T-helper 1 cell (primary cell): ENCODE measurements around the gene DDX39B.
"Not testable (repeated sequence)": the region's sequence is repeated elsewhere in the genome, so short reads cannot be mapped to it uniquely, and the experiment has no call there.

Experiments
- DNase-seq, 5 donors: peaks; one replicate each; pipeline ENCODE4 v3.0.0-alpha.2; 2012 to 2020

The DDX39B gene

GRCh38 chr6:31525932-31526591 lies 15.7 kb downstream of the DDX39B start:
- DNase-seq, result no peak

DNA sequence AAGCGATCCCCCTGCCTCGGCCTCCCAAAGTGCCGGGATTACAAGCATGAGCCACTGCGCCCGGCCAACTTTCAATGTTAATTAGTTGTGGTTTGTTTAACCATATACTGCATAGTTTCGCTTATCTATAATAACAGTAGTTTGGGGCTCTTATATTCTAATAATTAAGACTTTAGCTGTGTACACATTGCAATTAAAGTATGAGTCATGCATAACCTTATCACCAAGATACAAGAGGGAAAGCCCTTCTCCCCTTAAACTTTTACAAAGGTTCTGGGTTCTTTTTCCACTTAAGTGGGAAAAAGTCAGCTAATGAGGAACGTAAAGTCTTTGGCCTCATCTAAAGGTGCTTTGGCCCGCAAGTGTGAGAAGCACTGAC lies 16.3 kb downstream of the DDX39B start:
- no peak for DNase-seq

- no peak for DNase-seq
These were observed 20.0 kb downstream of the DDX39B start for GRCh38 chr6:31521835-31522234.

DNA sequence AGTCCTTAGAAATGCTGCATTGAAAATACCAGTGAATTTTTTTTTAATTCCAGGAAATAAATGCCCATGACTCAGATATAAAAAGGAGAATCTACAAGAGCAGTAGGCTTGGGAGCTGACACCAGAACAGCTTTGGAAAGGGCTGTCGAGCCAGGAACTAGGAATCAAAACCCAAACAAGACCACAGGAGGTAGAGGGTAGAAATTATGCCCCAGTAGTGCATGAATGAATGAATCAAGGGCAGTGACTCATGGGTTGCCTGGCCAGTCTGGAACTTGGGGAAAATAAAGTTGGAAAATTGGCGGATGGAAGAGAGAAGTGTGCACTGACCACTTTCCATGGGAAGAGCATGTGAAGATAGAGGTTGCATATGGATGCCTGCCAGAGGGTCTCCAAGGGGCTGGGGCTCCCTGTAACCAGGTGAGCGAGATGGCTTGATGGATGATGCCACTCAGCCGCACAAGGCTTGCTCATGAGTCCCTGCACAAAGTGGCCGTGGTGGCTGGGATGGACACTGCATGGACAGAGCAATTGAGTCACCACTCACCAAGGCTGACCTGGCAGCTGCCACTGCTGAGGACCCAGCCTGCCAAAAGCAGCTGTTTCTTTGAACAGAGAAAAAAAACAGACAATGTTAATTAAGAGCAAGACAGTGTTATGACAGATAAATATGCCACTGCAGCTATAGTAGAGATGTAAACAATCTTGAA lies 28.2 kb downstream of the DDX39B start:
- DNase-seq, result no peak

DNA sequence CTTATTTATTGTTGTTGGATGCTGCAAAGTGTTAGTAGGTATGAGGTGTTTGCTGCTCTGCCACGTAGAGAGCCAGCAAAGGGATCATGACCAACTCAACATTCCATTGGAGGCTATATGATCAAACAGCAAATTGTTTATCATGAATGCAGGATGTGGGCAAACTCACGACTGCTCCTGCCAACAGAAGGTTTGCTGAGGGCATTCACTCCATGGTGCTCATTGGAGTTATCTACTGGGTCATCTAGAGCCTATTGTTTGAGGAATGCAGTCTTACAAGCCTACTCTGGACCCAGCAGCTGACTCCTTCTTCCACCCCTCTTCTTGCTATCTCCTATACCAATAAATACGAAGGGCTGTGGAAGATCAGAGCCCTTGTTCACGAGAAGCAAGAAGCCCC lies 31.8 kb downstream of the DDX39B start:
- DNase-seq, result no peak

- DNase-seq, result not testable (repeated sequence)
These were observed 32.8 kb downstream of the DDX39B start for GRCh38 chr6:31509036-31509435.

DNA sequence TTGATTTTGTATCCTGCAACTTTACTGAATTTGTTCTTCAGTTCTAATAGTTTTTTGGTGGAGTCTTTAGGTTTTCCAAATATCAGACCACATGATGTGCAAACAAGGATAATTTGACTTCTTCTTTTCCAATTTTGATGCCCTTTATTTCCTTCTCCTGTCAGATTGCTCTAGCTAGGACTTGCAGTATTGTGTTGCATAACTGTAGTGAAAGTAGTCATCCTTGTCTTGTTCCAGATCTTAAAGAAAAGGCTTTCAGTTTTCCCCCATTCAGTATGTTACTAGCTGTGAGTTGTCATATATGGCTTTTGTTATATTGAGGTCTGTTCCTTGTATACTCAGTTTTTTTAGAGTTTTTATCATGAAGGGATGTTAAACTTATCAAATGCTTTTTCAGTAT lies 39.2 kb downstream of the DDX39B start:
- no peak for DNase-seq

GRCh38 chr6:31499648-31500047 lies 42.2 kb downstream of the DDX39B start:
- not testable (repeated sequence) for DNase-seq

- no peak for DNase-seq
These were observed 43.1 kb downstream of the DDX39B start for GRCh38 chr6:31498748-31499147.

DNA sequence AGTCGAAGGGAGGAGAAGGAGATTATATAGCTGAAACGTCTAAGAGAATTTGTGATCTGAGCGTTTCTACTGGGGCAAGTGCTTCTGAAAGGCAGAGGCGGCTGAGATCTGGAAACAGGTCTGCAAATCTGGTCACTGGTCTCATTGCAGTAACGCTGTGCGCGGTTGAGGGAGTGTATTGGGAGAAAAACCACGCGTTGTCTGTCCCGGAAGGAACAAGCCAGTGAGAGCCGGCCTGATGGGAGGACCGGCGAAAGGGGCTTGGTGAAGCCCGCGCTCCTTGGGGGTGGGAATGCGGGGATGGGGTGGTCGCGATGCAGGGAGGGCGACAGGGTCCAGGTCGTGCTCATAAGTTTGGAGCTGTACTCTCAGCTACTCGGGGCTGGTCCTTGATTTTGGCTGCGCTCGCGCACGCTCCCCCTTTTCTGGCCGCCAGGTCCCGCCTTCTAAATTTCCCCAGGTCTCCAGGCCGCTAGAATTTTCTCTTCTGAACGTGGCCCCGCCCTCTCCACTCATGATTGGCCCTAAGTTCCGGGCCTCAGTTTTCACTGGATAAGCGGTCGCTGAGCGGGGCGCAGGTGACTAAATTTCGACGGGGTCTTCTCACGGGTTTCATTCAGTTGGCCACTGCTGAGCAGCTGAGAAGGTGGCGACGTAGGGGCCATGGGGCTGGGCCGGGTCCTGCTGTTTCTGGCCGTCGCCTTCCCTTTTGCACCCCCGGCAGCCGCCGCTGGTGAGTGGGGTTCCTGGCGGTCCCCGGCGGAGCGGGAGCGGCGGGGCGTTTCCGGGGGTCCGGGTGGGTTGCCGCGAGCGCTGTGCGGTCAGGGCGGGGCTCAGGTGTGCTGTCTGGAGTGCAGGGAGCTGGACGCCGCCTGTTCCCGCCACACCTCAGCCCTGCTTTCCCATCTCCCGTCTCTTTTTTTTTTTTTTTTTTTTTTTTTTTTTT lies 44.0 kb downstream of the DDX39B start, which contains the start of gene MICB:
Gene MICB (plus strand): TSS at position 615 of the 946 bp plus-strand sequence. CDS start 49 bp downstream, at position 664.
- peak; percentile 79 to 87 (median 83) for DNase-seq

- not testable (repeated sequence) for DNase-seq
These were observed 45.0 kb downstream of the DDX39B start for GRCh38 chr6:31496826-31497225.

GRCh38 chr6:31495580-31495979 lies 46.2 kb downstream of the DDX39B start:
- DNase-seq, result no peak

DNA sequence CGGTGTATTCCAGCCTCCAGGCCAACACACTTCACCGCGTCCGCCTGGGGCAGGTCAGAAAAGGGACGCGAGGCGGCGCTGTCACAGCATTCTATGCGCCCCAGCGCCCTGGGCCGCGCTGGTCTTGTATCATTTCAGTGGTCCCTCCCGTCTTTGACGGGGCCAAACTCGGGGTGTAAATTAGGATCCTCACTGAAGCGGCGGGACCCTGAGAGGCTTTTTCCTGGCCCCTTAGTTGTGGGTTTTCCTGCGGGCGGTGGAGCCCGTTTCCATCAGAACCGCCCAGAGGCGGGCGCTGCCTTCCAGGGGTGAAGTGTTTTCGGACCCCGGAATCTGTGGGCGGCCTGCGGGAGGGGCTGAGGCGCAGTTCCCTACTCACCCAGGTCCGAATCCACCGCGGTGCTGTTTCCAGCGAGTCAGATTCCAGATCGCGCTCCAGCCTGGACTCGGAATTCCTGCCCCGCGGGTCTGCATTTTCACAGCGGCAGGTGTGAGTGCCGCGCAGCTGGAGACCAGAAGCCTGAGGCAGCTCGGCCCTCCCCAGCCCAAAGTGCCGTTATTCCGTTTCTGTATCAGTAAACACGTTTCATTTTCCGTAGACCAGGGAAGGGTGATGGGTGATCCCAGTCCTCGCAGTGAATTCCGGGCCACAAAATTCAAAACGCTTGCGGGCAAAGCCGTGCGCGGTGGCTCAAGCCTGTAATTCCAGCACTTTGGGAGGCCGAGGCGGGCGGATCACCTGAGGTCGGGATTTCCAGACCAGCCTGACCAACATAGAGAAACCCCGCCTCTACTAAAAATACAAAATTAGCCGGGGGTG lies 47.7 kb downstream of the DDX39B start:
- peak; percentile 50 to 76 (median 61) for DNase-seq

GRCh38 chr6:31493550-31493874 lies 48.3 kb downstream of the DDX39B start:
- DNase-seq, result not testable (repeated sequence)

DNA sequence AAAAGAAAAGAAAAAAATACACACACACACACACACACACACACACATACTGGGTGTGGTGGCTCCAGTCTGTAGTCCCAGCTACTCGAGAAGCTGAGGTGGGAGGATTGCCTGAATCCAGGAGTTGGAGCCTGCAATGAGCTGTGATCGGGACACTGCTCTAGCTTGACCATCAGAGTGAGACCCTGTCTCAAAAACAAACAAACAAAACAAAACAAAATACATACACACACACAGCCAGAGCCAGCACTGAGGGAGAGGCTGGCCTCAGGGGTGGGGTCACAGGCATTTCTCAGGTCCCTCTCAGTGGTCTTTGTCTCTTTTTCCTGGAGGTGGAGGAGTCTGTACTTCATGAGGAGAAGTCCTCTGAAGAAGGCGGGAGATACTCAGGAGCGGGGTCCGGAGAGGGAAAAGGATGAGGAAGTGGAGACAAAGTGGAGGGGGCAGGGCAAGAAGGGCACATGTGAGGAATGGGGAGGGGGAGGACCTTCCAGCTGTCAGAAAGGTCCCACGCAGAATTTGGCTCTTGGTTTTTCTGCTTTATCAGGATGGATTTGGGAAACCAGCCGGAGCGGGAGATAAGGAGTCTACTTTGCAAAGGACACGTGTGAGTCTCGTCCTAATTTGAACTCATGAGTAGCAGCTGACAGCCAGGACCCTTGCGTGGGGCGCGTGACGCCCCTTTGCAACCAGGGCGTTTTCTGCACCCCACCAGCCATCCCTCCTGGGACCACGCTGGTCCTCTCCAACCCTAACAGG lies 51.5 kb downstream of the DDX39B start:
- DNase-seq, result no peak

DNA sequence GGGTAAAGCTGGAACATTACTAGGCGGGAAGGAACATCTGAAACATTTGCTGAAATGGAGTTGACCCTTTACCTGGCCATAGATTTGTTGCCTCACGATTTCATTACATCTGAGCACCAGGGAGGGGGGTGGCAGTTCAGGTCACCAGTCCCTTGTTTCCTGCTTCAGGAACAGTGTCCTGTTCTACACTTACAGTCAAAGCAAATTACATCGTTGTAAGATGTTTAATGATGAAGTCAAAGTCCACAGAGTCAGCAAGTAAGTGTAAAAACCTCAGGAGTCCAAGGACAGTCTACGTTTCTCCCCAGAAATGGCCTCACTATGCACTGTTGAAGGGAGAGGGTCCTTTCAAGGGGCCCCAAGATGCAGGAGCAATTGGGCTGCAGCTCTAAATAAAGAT lies 52.7 kb downstream of the DDX39B start:
- DNase-seq, result no peak

- DNase-seq, result not testable (repeated sequence)
These were observed 54.1 kb downstream of the DDX39B start for GRCh38 chr6:31487674-31488073.

DNA sequence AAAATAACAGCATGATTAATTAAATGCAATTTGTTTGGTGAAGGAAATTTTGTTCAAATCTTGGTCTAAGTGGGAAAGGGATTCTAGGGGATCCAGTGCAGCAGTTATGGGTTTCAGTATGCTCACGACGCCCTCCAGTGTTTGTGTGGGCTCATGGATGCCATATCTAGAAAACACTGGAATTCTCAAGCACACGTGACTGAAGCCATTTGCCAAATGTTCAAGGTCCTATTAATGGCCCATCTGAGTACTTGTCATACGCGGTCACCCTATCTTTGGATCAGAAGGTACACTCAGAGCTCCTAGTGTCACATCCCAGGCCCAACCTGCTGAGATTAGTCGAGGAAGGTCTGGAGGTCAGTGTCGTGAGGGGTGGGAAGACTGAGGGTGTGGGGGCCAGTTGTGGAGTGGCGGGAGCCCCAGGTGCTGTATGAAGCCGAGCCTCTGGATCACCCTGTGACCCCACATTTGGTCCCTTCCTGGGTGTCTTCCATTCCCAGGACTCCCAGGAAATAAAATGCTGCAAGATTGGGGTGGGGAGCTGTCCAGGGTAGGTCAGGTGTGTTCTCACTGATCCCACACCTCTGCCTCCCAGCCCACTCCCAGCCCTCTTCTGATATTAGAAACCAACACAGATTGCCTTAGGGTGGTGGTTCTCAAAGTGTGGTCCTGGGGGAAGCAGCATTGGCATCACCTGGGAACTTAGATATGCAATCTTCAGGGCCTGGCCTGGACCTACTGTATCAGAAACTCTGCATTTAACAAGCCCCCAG lies 55.6 kb downstream of the DDX39B start:
- not testable (repeated sequence) for DNase-seq

DNA sequence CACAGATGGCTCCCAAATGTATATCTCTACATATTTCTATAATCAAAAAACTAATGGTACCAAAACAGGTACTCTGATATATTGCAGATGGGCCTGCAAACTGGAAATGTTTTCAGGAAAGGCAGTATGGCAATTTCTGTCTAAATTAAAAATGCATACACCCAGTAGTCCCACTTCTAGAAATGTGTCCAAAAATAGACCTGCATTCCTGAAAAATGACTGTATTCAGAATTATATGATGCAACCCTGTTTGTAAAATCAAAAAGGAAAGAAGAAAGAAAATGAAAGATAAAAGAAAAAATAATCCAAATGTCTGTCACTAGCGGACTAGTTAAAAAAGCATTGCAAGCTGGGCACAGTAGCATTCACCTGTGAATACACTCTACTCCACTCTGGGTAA lies 56.7 kb downstream of the DDX39B start:
- no peak for DNase-seq

- no peak for DNase-seq
These were observed 58.4 kb downstream of the DDX39B start for GRCh38 chr6:31483392-31483791.

DNA sequence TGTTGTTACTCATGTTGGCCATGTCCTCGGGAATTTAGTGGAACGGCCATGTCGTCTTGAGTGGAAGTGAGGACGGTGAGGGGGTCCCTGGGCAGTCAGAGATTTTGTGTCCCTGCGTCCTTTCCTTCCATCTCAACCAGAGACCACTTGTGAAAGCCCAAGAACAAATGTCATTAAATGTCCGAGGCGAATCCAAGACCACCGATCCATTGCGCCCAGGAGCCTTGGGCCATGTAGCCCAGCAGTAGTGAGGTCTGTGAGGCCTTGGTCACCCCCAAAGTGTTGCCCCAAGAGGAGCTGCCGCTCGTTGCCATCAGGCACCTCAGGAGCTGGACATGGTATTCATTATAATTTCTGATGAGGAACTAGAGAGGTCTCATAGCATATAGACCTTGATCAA lies 61.2 kb downstream of the DDX39B start:
- no peak for DNase-seq
